C4-2B (cell line): ENCODE data around the gene TBRG1.

Experiments
- CTCF ChIP-seq: fragments of 450-650 bp; conservative IDR thresholded peaks from 2 replicates; pipeline ENCODE4 v1.5.1; 2017; ENCODE audit warnings: mild to moderate bottlenecking
- ZFX ChIP-seq: fragments of 450-650 bp; IDR thresholded peaks from 2 replicates; pipeline ENCODE4 v1.6.1; 2017

- no peak for TF ChIP-seq CTCF
- TF ChIP-seq ZFX = no peak
These were observed 20.0 kb downstream of the TBRG1 start for GRCh38 chr11:124642628-124643027.
